HepG2 (cell line): ENCODE measurements around the gene RBCK1. TPM values are rescaled to one million over a fixed set of nuclear protein-coding genes. Genes with fewer than 3 reads are reported as not detected.

Experiments
- CCDC6 ChIP-seq: sonication (generic); formaldehyde crosslinking; IDR thresholded peaks from 2 replicates; pipeline ENCODE4 v1.8.1; 2022; ENCODE audit warnings: mild to moderate bottlenecking, missing genetic modification reagents, moderate library complexity
- GFI1 ChIP-seq: sonication (generic); formaldehyde crosslinking; IDR thresholded peaks from 2 replicates; pipeline ENCODE4 v1.5.0; 2020; ENCODE audit warnings: missing genetic modification reagents, mild to moderate bottlenecking, borderline replicate concordance
- MTA1 ChIP-seq: sonication (generic); formaldehyde crosslinking; IDR thresholded peaks from 2 replicates; pipeline ENCODE4 v1.4.0; 2020; ENCODE audit warnings: missing genetic modification reagents, mild to moderate bottlenecking, borderline replicate concordance
- MTA3 ChIP-seq: sonication (generic); formaldehyde crosslinking; IDR thresholded peaks from 2 replicates; pipeline ENCODE4 v1.4.0; 2020; ENCODE audit warnings: missing genetic modification reagents
- POGK ChIP-seq: sonication (generic); formaldehyde crosslinking; conservative IDR thresholded peaks from 2 replicates; pipeline ENCODE4 v1.8.0; 2022; ENCODE audit warnings: mild to moderate bottlenecking, moderate library complexity, missing genetic modification reagents
- PTBP1 ChIP-seq: fragments of 200-400 bp; formaldehyde crosslinking; IDR thresholded peaks from 2 replicates; pipeline ENCODE4 v1.6.1; 2018; ENCODE audit warnings: low read length, low read depth; ENCODE audit not compliant: poor library complexity, severe bottlenecking
- RNF219 ChIP-seq: sonication (generic); formaldehyde crosslinking; IDR thresholded peaks from 2 replicates; pipeline ENCODE4 v1.5.0; 2020; ENCODE audit warnings: mild to moderate bottlenecking, missing genetic modification reagents
- SPEN ChIP-seq: sonication (generic); formaldehyde crosslinking; IDR thresholded peaks from 2 replicates; pipeline ENCODE4 v1.5.1; 2020; ENCODE audit warnings: low read depth, mild to moderate bottlenecking, missing genetic modification reagents
- TAF15 ChIP-seq: fragments of 200-400 bp; formaldehyde crosslinking; IDR thresholded peaks from one replicate; pipeline ENCODE4 v1.6.1; 2018; ENCODE audit warnings: mild to moderate bottlenecking, low read depth, low read length; ENCODE audit not compliant: poor library complexity, severe bottlenecking
- TFDP2 ChIP-seq: sonication (generic); formaldehyde crosslinking; IDR thresholded peaks from 2 replicates; pipeline ENCODE4 v1.4.0; 2020; ENCODE audit warnings: missing genetic modification reagents
- ZMYM4 ChIP-seq: sonication (generic); formaldehyde crosslinking; IDR thresholded peaks from 2 replicates; pipeline ENCODE4 v1.8.1; 2023; ENCODE audit warnings: mild to moderate bottlenecking, missing genetic modification reagents
- ZNF20 ChIP-seq: sonication (generic); formaldehyde crosslinking; IDR thresholded peaks from 2 replicates; pipeline ENCODE4 v1.4.0; 2020; ENCODE audit warnings: mild to moderate bottlenecking, moderate library complexity, missing genetic modification reagents
- ZNF326 ChIP-seq: sonication (generic); formaldehyde crosslinking; IDR thresholded peaks from 2 replicates; pipeline ENCODE4 v1.4.0; 2020; ENCODE audit warnings: missing genetic modification reagents, borderline replicate concordance
- ZNF547 ChIP-seq: sonication (generic); formaldehyde crosslinking; IDR thresholded peaks from 2 replicates; pipeline ENCODE4 v1.5.1; 2020; ENCODE audit warnings: mild to moderate bottlenecking, missing genetic modification reagents
- ZNF549 ChIP-seq: sonication (generic); formaldehyde crosslinking; IDR thresholded peaks from 2 replicates; pipeline ENCODE4 v1.5.0; 2020; ENCODE audit warnings: missing genetic modification reagents
- ZNF746 ChIP-seq: sonication (generic); formaldehyde crosslinking; IDR thresholded peaks from 2 replicates; pipeline ENCODE4 v1.8.0; 2022; ENCODE audit warnings: mild to moderate bottlenecking, missing genetic modification reagents
- ZNF878 ChIP-seq: sonication (generic); formaldehyde crosslinking; IDR thresholded peaks from 2 replicates; pipeline ENCODE4 v1.8.1; 2023; ENCODE audit warnings: mild to moderate bottlenecking, missing genetic modification reagents, moderate library complexity
- ZSCAN31 ChIP-seq: sonication (generic); formaldehyde crosslinking; IDR thresholded peaks from 2 replicates; pipeline ENCODE4 v1.5.0; 2020; ENCODE audit warnings: low read depth, mild to moderate bottlenecking, missing genetic modification reagents
- polyA plus RNA-seq, 8 experiments: library from polyadenylated mRNA; depleted of rRNA in 3 of 8; stranded (reverse) in 7 of 8; unstranded in 1 of 8; fragments of >200 nt; fragmentation: Illumina TruSeq in 4 of 8; extraction: Trizol in 4 of 8; gene quantifications; 2 replicates each; pipeline versions ENCODE4 v1.2.1 to v1.2.3, GENCODE V29; 2011 to 2016; ENCODE audit warnings: low read depth in 4 of 8, missing spikeins in 1 of 8, mixed read lengths in 1 of 8; ENCODE audit not compliant: insufficient read depth in 1 of 8
- total RNA-seq, 5 experiments: library from RNA; depleted of rRNA; stranded (reverse); fragments of >200 nt; fragmentation: Illumina TruSeq; extraction: Trizol; gene quantifications; 2 replicates each; pipeline ENCODE4 v1.2.3, GENCODE V29; 2016; ENCODE audit warnings: low read depth in 1 of 5
- TF ChIP-seq, protein P1 (sequence below): sonication (generic); formaldehyde crosslinking; IDR thresholded peaks from 2 replicates; pipeline ENCODE4 v1.4.0; 2020; ENCODE audit warnings: missing genetic modification reagents
- TF ChIP-seq, protein P2 (sequence below): sonication (generic); formaldehyde crosslinking; IDR thresholded peaks from 2 replicates; pipeline ENCODE4 v1.8.0; 2022; ENCODE audit warnings: low read depth, missing genetic modification reagents

Gene RBCK1
- total and polyA plus RNA-seq, 2 of the 13 experiments (the other 11 are each of a cell fraction or from before 2014, with no cell fraction given) = 149 to 215 TPM

DNA sequence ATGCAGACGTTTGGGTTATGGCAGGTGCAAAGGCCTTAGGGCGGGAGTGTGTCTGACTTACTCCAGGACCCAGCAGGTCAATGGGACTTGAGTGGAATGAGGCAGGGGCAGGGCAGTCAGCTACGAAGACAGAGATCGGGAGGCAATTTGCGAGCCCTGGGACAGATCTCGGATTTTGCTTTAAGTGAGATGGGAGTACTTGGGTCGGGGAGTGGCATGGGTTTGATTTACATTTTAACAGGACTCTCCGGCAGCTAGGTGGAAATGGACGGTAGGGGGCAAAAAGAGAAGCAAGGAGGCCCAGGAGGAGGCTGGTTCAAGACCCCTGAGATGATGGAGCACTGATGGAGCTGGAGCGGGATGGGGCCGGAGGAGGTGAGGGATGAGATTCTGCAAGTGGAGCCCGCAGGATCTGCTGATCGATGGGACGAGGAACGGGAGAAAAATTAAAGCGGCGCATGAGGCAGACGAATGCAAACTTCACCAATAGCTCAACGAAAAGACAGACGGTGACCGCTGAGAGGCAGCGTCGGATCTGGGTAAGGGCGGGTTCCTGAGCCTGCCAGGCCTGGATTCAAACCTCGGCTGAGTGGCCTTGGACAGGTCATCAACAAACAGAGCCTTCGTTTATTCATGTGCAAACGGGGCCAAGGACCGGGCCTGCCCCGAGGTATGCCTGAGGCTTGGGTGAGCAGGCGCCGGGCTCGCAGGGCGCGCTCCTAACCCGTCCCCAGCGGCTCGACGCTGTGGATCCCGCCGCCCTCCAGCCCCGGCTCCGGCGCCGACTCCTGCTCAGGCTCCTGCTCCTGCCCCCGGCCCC, 756 bp upstream of the RBCK1 start (continued):
- TF ChIP-seq ZNF547 (CRISPR knock-in tag) (peak; percentile 82), ZSCAN31 (CRISPR knock-in tag) (no peak; the same call in 1 of the 2 replicates), PTBP1 (no peak), MTA1 (peak; percentile 53; the same call in 1 of the 2 replicates), ZNF326 (CRISPR knock-in tag) (no peak), MTA3 (CRISPR knock-in tag) (no peak), POGK (peak; percentile 92), ZNF878 (CRISPR knock-in tag) (peak; percentile 98), ZNF20 (CRISPR knock-in tag) (peak; percentile 17; the same call in 1 of the 2 replicates), ZNF549 (CRISPR knock-in tag) (no peak), CCDC6 (CRISPR knock-in tag) (peak; percentile 98), ZNF746 (CRISPR knock-in tag) (0 out of 2 replicates have a peak, but pooled peaks have one; percentile 47), ZMYM4 (CRISPR knock-in tag) (peak; percentile 85), GFI1 (CRISPR knock-in tag) (peak; percentile 70), TAF15 (peak; percentile 71), TFDP2 (peak; percentile 90), RNF219 (CRISPR knock-in tag) (peak; percentile 92; the same call in 1 of the 2 replicates), SPEN (CRISPR knock-in tag) (0 out of 2 replicates have a peak, but pooled peaks have one; percentile 60)
- TF ChIP-seq, protein P1, sequence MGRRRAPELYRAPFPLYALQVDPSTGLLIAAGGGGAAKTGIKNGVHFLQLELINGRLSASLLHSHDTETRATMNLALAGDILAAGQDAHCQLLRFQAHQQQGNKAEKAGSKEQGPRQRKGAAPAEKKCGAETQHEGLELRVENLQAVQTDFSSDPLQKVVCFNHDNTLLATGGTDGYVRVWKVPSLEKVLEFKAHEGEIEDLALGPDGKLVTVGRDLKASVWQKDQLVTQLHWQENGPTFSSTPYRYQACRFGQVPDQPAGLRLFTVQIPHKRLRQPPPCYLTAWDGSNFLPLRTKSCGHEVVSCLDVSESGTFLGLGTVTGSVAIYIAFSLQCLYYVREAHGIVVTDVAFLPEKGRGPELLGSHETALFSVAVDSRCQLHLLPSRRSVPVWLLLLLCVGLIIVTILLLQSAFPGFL (CRISPR knock-in tag) = 0 out of 2 replicates have a peak, but pooled peaks have one; percentile 42
- TF ChIP-seq, protein P2, sequence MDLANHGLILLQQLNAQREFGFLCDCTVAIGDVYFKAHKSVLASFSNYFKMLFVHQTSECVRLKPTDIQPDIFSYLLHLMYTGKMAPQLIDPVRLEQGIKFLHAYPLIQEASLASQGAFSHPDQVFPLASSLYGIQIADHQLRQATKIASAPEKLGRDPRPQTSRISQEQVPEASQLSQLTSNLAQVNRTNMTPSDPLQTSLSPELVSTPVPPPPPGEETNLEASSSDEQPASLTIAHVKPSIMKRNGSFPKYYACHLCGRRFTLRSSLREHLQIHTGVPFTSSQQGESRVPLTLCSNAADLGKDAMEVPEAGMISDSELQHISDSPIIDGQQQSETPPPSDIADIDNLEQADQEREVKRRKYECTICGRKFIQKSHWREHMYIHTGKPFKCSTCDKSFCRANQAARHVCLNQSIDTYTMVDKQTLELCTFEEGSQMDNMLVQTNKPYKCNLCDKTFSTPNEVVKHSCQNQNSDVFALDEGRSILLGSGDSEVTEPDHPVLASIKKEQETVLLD = peak; percentile 25; the same call in 1 of the 2 replicates
